Hepatocyte (in vitro differentiated cells): ENCODE results near the gene CCNB1IP1. TPM values are rescaled to one million over a fixed set of nuclear protein-coding genes. Genes with fewer than 3 reads are reported as not detected.

Experiments
- DNase-seq: peaks from one replicate; pipeline ENCODE4 v3.0.0-alpha.2; 2016; ENCODE audit warnings: low spot score
- H2AFZ ChIP-seq: fragments of 200-600 bp; sonication (generic); 2 replicates; pipeline ENCODE4 v1.6.0; 2016; ENCODE audit warnings: antibody characterized with exemption, mild to moderate bottlenecking
- H3K27ac ChIP-seq: fragments of 200-600 bp; sonication (generic); 2 replicates; pipeline ENCODE4 v1.5.1; 2016; ENCODE audit warnings: mild to moderate bottlenecking
- H3K27me3 ChIP-seq: fragments of 200-600 bp; sonication (generic); 2 replicates; pipeline ENCODE4 v1.6.1; 2016
- H3K36me3 ChIP-seq: fragments of 200-600 bp; sonication (generic); replicated peaks from 2 replicates; pipeline ENCODE4 v1.5.1; 2016; ENCODE audit warnings: low read depth; ENCODE audit not compliant: insufficient read depth
- H3K4me1 ChIP-seq: fragments of 200-600 bp; sonication (generic); 2 replicates; pipeline ENCODE4 v1.5.1; 2016; ENCODE audit warnings: mild to moderate bottlenecking, moderate library complexity; ENCODE audit not compliant: insufficient read depth
- H3K4me2 ChIP-seq: fragments of 200-600 bp; sonication (generic); 2 replicates; pipeline ENCODE4 v1.6.0; 2016
- H3K4me3 ChIP-seq: fragments of 200-600 bp; sonication (generic); 2 replicates; pipeline ENCODE4 v1.5.1; 2016; ENCODE audit warnings: mild to moderate bottlenecking
- H3K79me2 ChIP-seq: fragments of 200-600 bp; sonication (generic); 2 replicates; pipeline ENCODE4 v1.6.0; 2017; ENCODE audit warnings: mild to moderate bottlenecking
- H3K9me2 ChIP-seq: fragments of 200-600 bp; sonication (generic); replicated peaks from 2 replicates; pipeline ENCODE4 v1.6.0; 2017; ENCODE audit warnings: mild to moderate bottlenecking; ENCODE audit not compliant: insufficient read depth
- H3K9me3 ChIP-seq: fragments of 200-600 bp; sonication (generic); 2 replicates; pipeline ENCODE4 v1.5.1; 2016; ENCODE audit warnings: low read depth, mild to moderate bottlenecking
- H4K20me1 ChIP-seq: fragments of 200-600 bp; sonication (generic); 2 replicates; pipeline ENCODE4 v1.6.0; 2016; ENCODE audit warnings: mild to moderate bottlenecking; ENCODE audit not compliant: insufficient read depth, poor library complexity, severe bottlenecking
- EZH2 ChIP-seq: fragments of 200-600 bp; sonication (generic); IDR thresholded peaks from 2 replicates; pipeline ENCODE4 v1.6.1; 2016; ENCODE audit warnings: antibody characterized with exemption, mild to moderate bottlenecking, borderline replicate concordance
- EZH2phosphoT487 ChIP-seq: fragments of 200-600 bp; sonication (generic); IDR thresholded peaks from one replicate; pipeline ENCODE4 v1.6.1; 2018; ENCODE audit warnings: antibody characterized with exemption, mild to moderate bottlenecking, low read depth, moderate library complexity; ENCODE audit not compliant: unreplicated experiment, severe bottlenecking
- WGBS: methylation state at CpG from one replicate; pipeline ENCODE4 v1.1.6; 2016; ENCODE audit warnings: low lambda C conversion rate; ENCODE audit errors: missing lambda C conversion rate; 5-methylcytosine and 5-hydroxymethylcytosine counted together
- polyA plus RNA-seq: library from polyadenylated mRNA; unstranded; fragments of >200 nt; fragmentation: Nextera tagmentation; extraction: Ambion mirVana; gene quantifications from 2 replicates; pipeline ENCODE4 v1.2.1, GENCODE V29; 2016
- total RNA-seq: library from RNA; depleted of rRNA; stranded (reverse); fragments of >200 nt; gene quantifications from 2 replicates; pipeline ENCODE4 v1.2.3, GENCODE V29; 2014
- TF ChIP-seq, protein P1 (sequence below): fragments of 200-600 bp; sonication (generic); IDR thresholded peaks from 2 replicates; pipeline ENCODE4 v1.5.1; 2016; ENCODE audit warnings: antibody characterized with exemption, mild to moderate bottlenecking; ENCODE audit not compliant: poor library complexity

The CCNB1IP1 gene
- total and polyA plus RNA-seq, 2 experiments from 2014 or later = 21.3 to 84.8 TPM

GRCh38 chr14:20345366-20345765, 12.3 kb upstream of the CCNB1IP1 start:
- Histone ChIP-seq H3K36me3 (no peaks in the 10 kb centered on the region), H3K79me2 (peaks cover 6% of the 10 kb centered on the region), H2AFZ (no peak overlapping the region)

GRCh38 chr14:20343862-20344220, 10.8 kb upstream of the CCNB1IP1 start:
- H3K4me1 ChIP-seq = no peaks in the 10 kb centered on the region
- H2AFZ ChIP-seq = peak overlapping the region; percentile 48
- peak; percentile 6 for DNase-seq
- peaks cover 6% of the 10 kb centered on the region for H3K79me2 ChIP-seq
- no peaks in the 10 kb centered on the region for H3K36me3 ChIP-seq
- peak overlapping the region; percentile 73 for H3K4me2 ChIP-seq
- peak overlapping the region; percentile 73 for H3K27ac ChIP-seq
- H3K4me3 ChIP-seq = peak overlapping the region; percentile 28
- TF ChIP-seq EZH2phosphoT487 (no peak), EZH2 (no peak)
- TF ChIP-seq, protein P1, sequence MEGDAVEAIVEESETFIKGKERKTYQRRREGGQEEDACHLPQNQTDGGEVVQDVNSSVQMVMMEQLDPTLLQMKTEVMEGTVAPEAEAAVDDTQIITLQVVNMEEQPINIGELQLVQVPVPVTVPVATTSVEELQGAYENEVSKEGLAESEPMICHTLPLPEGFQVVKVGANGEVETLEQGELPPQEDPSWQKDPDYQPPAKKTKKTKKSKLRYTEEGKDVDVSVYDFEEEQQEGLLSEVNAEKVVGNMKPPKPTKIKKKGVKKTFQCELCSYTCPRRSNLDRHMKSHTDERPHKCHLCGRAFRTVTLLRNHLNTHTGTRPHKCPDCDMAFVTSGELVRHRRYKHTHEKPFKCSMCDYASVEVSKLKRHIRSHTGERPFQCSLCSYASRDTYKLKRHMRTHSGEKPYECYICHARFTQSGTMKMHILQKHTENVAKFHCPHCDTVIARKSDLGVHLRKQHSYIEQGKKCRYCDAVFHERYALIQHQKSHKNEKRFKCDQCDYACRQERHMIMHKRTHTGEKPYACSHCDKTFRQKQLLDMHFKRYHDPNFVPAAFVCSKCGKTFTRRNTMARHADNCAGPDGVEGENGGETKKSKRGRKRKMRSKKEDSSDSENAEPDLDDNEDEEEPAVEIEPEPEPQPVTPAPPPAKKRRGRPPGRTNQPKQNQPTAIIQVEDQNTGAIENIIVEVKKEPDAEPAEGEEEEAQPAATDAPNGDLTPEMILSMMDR = no peak
- H4K20me1 ChIP-seq = no peaks in the 10 kb centered on the region
- no peaks in the 10 kb centered on the region for H3K9me2 ChIP-seq
- H3K27me3 ChIP-seq = no peaks in the 10 kb centered on the region
- WGBS = 2% methylated on average over 3 of the region's 3 CpGs
- H3K9me3 ChIP-seq = no peaks in the 10 kb centered on the region

More at GRCh38 chr14:20345366-20345765, 12.3 kb upstream of the CCNB1IP1 start:
- Histone ChIP-seq H3K4me2 (no peak overlapping the region), H3K9me2 (no peaks in the 10 kb centered on the region), H3K9me3 (no peaks in the 10 kb centered on the region), H3K4me1 (no peaks in the 10 kb centered on the region), H3K27ac (no peak overlapping the region), H3K4me3 (no peak overlapping the region), H4K20me1 (no peaks in the 10 kb centered on the region), H3K27me3 (no peaks in the 10 kb centered on the region)
- DNase-seq = no peak
- TF ChIP-seq EZH2phosphoT487 = no peak
- TF ChIP-seq EZH2 = no peak
- TF ChIP-seq, protein P1 = no peak
- 100% methylated on average over 1 of the region's 1 CpG for WGBS

DNA sequence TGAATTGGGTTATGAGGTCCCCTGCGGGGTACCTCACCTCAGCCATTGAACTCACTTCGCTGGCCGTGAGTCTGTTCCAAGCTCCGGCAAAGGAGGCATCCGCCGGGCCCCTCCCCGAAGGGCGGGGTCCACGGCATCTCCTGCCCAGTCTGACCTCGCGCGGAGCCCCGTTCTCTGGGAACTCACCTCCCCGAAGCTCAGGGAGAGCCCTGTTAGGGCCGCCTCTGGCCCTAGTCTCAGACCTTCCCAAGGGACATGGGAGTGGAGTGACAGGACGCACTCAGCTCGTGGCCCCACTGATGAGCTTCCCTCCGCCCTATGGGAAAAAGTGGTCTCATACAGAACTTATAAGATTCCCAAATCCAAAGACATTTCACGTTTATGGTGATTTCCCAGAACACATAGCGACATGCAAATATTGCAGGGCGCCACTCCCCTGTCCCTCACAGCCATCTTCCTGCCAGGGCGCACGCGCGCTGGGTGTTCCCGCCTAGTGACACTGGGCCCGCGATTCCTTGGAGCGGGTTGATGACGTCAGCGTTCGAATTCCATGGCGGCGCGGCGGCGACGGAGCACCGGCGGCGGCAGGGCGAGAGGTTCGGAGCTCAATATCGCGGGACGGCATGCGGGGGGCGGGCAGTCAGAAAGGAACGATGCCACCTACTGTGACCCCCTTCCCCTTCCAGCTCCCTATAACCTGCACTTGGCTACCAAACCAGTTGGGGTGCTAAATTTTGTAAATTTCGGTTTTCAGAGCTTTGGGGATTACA, 10.2 kb upstream of the CCNB1IP1 start, which contains the start of gene PARP2:
PARP2 (plus strand) TSS at position 544 of the 770 bp plus-strand sequence; CDS start at position 551, 7 bp downstream.
- no peaks in the 10 kb centered on the region for H3K9me3 ChIP-seq
- peak within 1 kb of the TSS; percentile 73 for H3K4me2 ChIP-seq
- H3K36me3 ChIP-seq = no peaks in the 10 kb centered on the region
- no peaks in the 10 kb centered on the region for H3K27me3 ChIP-seq
- H3K4me3 ChIP-seq = peak within 1 kb of the TSS; percentile 75
- H2AFZ ChIP-seq = peak within 1 kb of the TSS; percentile 81
- H3K27ac ChIP-seq = peak within 1 kb of the TSS; percentile 97
- H3K79me2 ChIP-seq = peaks cover 6% of the 10 kb centered on the region
- no peaks in the 10 kb centered on the region for H4K20me1 ChIP-seq
- under 1% methylated on average over 49 of the region's 50 CpGs for WGBS
- H3K9me2 ChIP-seq = no peaks in the 10 kb centered on the region
- H3K4me1 ChIP-seq = no peaks in the 10 kb centered on the region
- peak; percentile 99 for DNase-seq
- TF ChIP-seq, protein P1 = no peak
- TF ChIP-seq EZH2phosphoT487 = no peak
- TF ChIP-seq EZH2 = no peak
